DND-41 (cell line): ENCODE results near the gene HAND1.

Experiments
- ATAC-seq: fragments of 200-7000 bp; cut with Tn5 transposase; 3 replicates; pipeline ENCODE4 v1.9.1; 2021; ENCODE audit warnings: low read depth; ENCODE audit not compliant: insufficient read depth
- DNase-seq: peaks from one replicate; pipeline ENCODE4 v3.0.0-alpha.2; 2020
- H2AFZ ChIP-seq: 2 replicates; pipeline ENCODE4 v1.6.0; 2012; ENCODE audit warnings: low read depth, low read length
- H3K27ac ChIP-seq: 2 replicates; pipeline ENCODE4 v1.5.1; 2012; ENCODE audit warnings: low read length, inconsistent platforms
- H3K27me3 ChIP-seq: fragments of 200-600 bp; sonication (generic); 2 replicates; pipeline ENCODE4 v1.6.0; 2012; ENCODE audit warnings: low read length, mild to moderate bottlenecking, inconsistent platforms; ENCODE audit not compliant: insufficient read depth, poor library complexity
- H3K36me3 ChIP-seq: 2 replicates; pipeline ENCODE4 v1.5.1; 2012; ENCODE audit warnings: low read length, inconsistent platforms; ENCODE audit not compliant: insufficient read depth
- H3K4me1 ChIP-seq: 2 replicates; pipeline ENCODE4 v1.5.1; 2012; ENCODE audit warnings: mild to moderate bottlenecking, low read length; ENCODE audit not compliant: insufficient read depth
- H3K4me2 ChIP-seq: 2 replicates; pipeline ENCODE4 v1.6.0; 2012; ENCODE audit warnings: mild to moderate bottlenecking, moderate library complexity, low read length, inconsistent platforms; ENCODE audit not compliant: insufficient read depth
- H3K4me3 ChIP-seq, 2 experiments: fragments of 200-600 bp in 1 of 2; shearing (Covaris generic) in 1 of 2; 2 replicates each; pipeline ENCODE4 v1.5.1; 2012 to 2016; ENCODE audit warnings: inconsistent platforms in 2 of 2, low read length in 2 of 2, mild to moderate bottlenecking in 2 of 2, low read depth in 1 of 2, moderate library complexity in 1 of 2
- H3K79me2 ChIP-seq: 2 replicates; pipeline ENCODE4 v1.6.0; 2012; ENCODE audit warnings: low read length, inconsistent platforms; ENCODE audit not compliant: insufficient read depth
- H3K9ac ChIP-seq: 2 replicates; pipeline ENCODE4 v1.6.0; 2012; ENCODE audit warnings: low read depth, mild to moderate bottlenecking, inconsistent platforms, low read length, moderate library complexity
- H3K9me3 ChIP-seq: 2 replicates; pipeline ENCODE4 v1.5.1; 2012; ENCODE audit warnings: low read length, moderate library complexity, mild to moderate bottlenecking, inconsistent platforms; ENCODE audit not compliant: insufficient read depth, severe bottlenecking
- H4K20me1 ChIP-seq: 2 replicates; pipeline ENCODE4 v1.6.0; 2012; ENCODE audit warnings: low read length; ENCODE audit not compliant: insufficient read depth
- EZH2 ChIP-seq: IDR thresholded peaks from 3 replicates; pipeline ENCODE4 v1.6.1; 2012; ENCODE audit warnings: borderline replicate concordance, low read depth, mild to moderate bottlenecking, moderate library complexity, low read length, inconsistent platforms; ENCODE audit not compliant: severe bottlenecking
- TF ChIP-seq, protein P1 (sequence below): IDR thresholded peaks from 2 replicates; pipeline ENCODE4 v1.5.1; 2012; ENCODE audit warnings: borderline replicate concordance, low read length, moderate library complexity, mild to moderate bottlenecking; ENCODE audit not compliant: poor library complexity, severe bottlenecking; ENCODE audit errors: extremely low read depth

Gene HAND1

DNA sequence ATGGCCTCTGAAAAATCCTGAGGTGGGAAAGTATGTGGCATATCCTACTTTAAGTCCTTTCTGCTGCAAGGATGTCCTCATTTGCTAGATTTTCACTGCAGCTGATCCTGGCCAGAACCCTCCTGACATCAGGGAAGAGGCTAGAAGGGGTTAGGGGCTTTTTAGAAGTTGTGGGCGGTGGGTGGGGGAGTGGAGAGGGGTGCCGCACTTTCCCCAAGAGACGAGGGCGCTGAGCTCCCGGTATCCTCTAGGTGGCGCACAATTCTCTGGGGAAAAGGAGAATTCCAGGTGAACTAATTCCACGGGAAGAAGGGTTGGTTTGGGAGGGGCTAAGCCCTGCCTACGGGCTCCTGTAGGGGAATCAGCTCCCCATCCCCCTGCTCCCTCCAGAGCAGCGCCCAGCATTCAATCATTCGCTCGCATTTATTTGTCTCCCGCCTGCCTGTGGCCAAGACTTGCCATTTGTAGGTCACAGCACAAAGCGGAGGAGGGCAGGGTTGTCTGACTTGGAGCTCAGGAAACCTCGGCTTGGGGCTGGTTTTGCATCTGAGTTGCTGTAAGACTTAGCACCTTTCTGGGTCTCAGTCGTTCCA is 42.9 kb upstream of the HAND1 start:
- H3K4me2 ChIP-seq: no peak overlapping the region
- DNase-seq (peak; percentile 12), ATAC-seq (peak; percentile 47; the same call in 1 of the 3 replicates)
- H3K4me3 ChIP-seq: no peak overlapping the region
- H3K27me3 ChIP-seq: peaks cover 33% of the 10 kb centered on the region
- H3K4me1 ChIP-seq: no peaks in the 10 kb centered on the region
- H3K36me3 ChIP-seq: no peaks in the 10 kb centered on the region
- H2AFZ ChIP-seq: 0 out of 2 replicates have a peak overlapping the region, but pooled peaks have one; percentile 5
- TF ChIP-seq EZH2: peak; percentile 53
- TF ChIP-seq, protein P1, sequence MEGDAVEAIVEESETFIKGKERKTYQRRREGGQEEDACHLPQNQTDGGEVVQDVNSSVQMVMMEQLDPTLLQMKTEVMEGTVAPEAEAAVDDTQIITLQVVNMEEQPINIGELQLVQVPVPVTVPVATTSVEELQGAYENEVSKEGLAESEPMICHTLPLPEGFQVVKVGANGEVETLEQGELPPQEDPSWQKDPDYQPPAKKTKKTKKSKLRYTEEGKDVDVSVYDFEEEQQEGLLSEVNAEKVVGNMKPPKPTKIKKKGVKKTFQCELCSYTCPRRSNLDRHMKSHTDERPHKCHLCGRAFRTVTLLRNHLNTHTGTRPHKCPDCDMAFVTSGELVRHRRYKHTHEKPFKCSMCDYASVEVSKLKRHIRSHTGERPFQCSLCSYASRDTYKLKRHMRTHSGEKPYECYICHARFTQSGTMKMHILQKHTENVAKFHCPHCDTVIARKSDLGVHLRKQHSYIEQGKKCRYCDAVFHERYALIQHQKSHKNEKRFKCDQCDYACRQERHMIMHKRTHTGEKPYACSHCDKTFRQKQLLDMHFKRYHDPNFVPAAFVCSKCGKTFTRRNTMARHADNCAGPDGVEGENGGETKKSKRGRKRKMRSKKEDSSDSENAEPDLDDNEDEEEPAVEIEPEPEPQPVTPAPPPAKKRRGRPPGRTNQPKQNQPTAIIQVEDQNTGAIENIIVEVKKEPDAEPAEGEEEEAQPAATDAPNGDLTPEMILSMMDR: peak; percentile 82
- H3K9me3 ChIP-seq: no peaks in the 10 kb centered on the region
- no peaks in the 10 kb centered on the region for H3K79me2 ChIP-seq
- no peaks in the 10 kb centered on the region for H4K20me1 ChIP-seq
- H3K9ac ChIP-seq: no peak overlapping the region
- no peak overlapping the region for H3K27ac ChIP-seq

- H3K9ac ChIP-seq: no peak overlapping the region
- TF ChIP-seq, protein P1: no peak
- TF ChIP-seq EZH2: no peak
- no peaks in the 10 kb centered on the region for H3K79me2 ChIP-seq
- no peak overlapping the region for H3K27ac ChIP-seq
- ATAC-seq (no peak), DNase-seq (no peak)
- no peaks in the 10 kb centered on the region for H3K36me3 ChIP-seq
- no peaks in the 10 kb centered on the region for H4K20me1 ChIP-seq
- H3K27me3 ChIP-seq: peaks cover 38% of the 10 kb centered on the region
- H3K4me1 ChIP-seq: no peaks in the 10 kb centered on the region
- no peaks in the 10 kb centered on the region for H3K9me3 ChIP-seq
- H3K4me2 ChIP-seq: no peak overlapping the region
- no peak overlapping the region for H3K4me3 ChIP-seq
- no peak overlapping the region for H2AFZ ChIP-seq
Measured at GRCh38 chr5:154519359-154519758, 41.3 kb upstream of the HAND1 start.

- Histone ChIP-seq H3K4me2 (no peak overlapping the region), H3K79me2 (no peaks in the 10 kb centered on the region), H3K9ac (no peak overlapping the region), H2AFZ (no peak overlapping the region), H3K27ac (no peak overlapping the region), H4K20me1 (no peaks in the 10 kb centered on the region), H3K4me1 (no peaks in the 10 kb centered on the region), H3K27me3 (peaks cover 39% of the 10 kb centered on the region), H3K4me3 (no peak overlapping the region), H3K9me3 (no peaks in the 10 kb centered on the region), H3K36me3 (no peaks in the 10 kb centered on the region)
- TF ChIP-seq, protein P1: no peak
- no peak for TF ChIP-seq EZH2
- DNase-seq: no peak
- no peak for ATAC-seq
Measured at GRCh38 chr5:154518438-154518867, 40.4 kb upstream of the HAND1 start.
